Measurements from ENCODE around the gene PNISR. TPM values are rescaled to one million over a fixed set of nuclear protein-coding genes. Genes with fewer than 3 reads are reported as not detected.

Gene PNISR
- total RNA-seq, 4 donors from 2014 or later = 52.9 to 335 (median 80.9) TPM

DNA sequence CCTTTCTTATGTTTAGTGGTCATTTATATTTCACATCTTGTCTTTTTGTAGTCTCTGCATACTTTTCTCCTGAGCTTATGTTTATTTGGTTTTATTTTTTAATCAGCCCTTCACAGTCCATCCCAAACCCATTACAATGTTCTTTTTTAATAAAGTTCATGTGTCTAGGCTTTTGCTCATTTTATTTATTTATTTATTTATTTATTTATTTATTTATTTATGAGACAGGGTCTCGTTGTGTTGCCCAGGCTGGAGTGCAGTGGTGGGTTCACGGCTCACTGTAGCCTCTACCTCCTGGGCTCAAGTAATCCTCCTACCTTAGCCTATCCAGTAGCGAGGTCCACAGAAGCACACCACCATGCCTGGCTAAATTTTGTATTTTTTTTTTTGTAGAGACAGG lies 34.2 kb downstream of the PNISR start:
- no peak overlapping the region for H3K4me3 ChIP-seq
- no peak for DNase-seq (ENCODE audit: low spot score in 2 of 2)
- no peaks in the 10 kb centered on the region for H3K27me3 ChIP-seq
- H3K27ac ChIP-seq = no peak overlapping the region
- TF ChIP-seq POLR2A (IDR thresholded peaks at IDR 0.05) (no peak), POLR2AphosphoS5 (IDR thresholded peaks at IDR 0.05) (no peak), EP300 (IDR thresholded peaks at IDR 0.05) (no peak)
- TF ChIP-seq, protein P1, sequence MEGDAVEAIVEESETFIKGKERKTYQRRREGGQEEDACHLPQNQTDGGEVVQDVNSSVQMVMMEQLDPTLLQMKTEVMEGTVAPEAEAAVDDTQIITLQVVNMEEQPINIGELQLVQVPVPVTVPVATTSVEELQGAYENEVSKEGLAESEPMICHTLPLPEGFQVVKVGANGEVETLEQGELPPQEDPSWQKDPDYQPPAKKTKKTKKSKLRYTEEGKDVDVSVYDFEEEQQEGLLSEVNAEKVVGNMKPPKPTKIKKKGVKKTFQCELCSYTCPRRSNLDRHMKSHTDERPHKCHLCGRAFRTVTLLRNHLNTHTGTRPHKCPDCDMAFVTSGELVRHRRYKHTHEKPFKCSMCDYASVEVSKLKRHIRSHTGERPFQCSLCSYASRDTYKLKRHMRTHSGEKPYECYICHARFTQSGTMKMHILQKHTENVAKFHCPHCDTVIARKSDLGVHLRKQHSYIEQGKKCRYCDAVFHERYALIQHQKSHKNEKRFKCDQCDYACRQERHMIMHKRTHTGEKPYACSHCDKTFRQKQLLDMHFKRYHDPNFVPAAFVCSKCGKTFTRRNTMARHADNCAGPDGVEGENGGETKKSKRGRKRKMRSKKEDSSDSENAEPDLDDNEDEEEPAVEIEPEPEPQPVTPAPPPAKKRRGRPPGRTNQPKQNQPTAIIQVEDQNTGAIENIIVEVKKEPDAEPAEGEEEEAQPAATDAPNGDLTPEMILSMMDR (IDR thresholded peaks at IDR 0.05) = no peak
- H3K4me1 ChIP-seq = peaks cover 9% of the 10 kb centered on the region
- H3K36me3 ChIP-seq = no peaks in the 10 kb centered on the region
- H3K9me3 ChIP-seq = no peaks in the 10 kb centered on the region
- 96% methylated on average over 3 of the region's 3 CpGs for WGBS

DNA sequence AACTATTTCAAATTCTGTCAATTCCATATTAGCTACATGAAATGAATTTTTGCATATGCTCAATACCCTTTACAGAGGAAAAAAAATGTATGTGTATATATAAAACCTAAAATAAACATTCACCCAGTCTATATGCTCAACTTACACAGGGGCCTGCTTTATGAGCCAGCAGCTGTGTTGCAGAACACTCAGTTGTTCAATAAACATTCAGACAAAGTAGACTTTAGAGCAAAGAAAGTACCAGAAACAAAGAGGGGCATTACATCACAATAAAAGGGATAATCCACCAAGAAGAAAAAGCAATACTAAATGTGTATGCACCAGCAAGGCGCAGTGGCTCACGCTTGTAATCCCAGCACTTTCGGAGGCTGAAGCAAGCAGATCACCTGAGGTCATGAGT lies 40.6 kb downstream of the PNISR start:
- WGBS = 98% methylated on average over 3 of the region's 3 CpGs

DNA sequence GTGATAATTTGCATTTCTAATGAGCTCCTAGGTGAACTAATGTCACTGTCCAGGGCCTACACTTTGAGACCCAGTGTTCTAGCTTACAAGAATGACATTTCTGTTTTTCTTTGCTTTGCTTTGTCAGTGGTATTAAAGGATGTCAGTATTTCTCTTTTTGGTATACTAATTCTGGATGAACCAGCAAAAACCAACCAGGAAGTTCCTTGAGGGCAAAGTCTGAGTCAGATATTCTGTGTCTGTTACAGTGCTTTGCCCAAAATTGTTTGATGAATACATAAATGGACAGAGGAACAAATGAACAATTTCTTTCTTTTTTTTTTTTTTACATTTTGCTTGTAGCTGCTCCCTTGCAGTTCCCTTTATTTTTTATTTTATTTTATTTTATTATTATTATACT lies 46.5 kb downstream of the PNISR start:
- no peaks in the 10 kb centered on the region for H3K9me3 ChIP-seq
- H3K27ac ChIP-seq = no peak overlapping the region
- H3K27me3 ChIP-seq = no peaks in the 10 kb centered on the region
- no peaks in the 10 kb centered on the region for H3K4me1 ChIP-seq
- no peak overlapping the region for H3K4me3 ChIP-seq
- no peak for DNase-seq (ENCODE audit: low spot score in 2 of 2)
- peaks cover 4% of the 10 kb centered on the region for H3K36me3 ChIP-seq
- TF ChIP-seq EP300 (IDR thresholded peaks at IDR 0.05) (no peak), POLR2AphosphoS5 (IDR thresholded peaks at IDR 0.05) (no peak), POLR2A (IDR thresholded peaks at IDR 0.05) (no peak)
- TF ChIP-seq, protein P1 (IDR thresholded peaks at IDR 0.05) = no peak

More for the DNA sequence above, 40.6 kb downstream of the PNISR start:
- Histone ChIP-seq H3K27ac (no peak overlapping the region), H3K36me3 (no peaks in the 10 kb centered on the region), H3K9me3 (no peaks in the 10 kb centered on the region), H3K4me1 (no peaks in the 10 kb centered on the region), H3K4me3 (no peak overlapping the region), H3K27me3 (no peaks in the 10 kb centered on the region)
- TF ChIP-seq EP300 (IDR thresholded peaks at IDR 0.05) (no peak), POLR2AphosphoS5 (IDR thresholded peaks at IDR 0.05) (no peak), POLR2A (IDR thresholded peaks at IDR 0.05) (no peak)
- TF ChIP-seq, protein P1 (IDR thresholded peaks at IDR 0.05) = no peak
- no peak for DNase-seq (ENCODE audit: low spot score in 2 of 2)

DNA sequence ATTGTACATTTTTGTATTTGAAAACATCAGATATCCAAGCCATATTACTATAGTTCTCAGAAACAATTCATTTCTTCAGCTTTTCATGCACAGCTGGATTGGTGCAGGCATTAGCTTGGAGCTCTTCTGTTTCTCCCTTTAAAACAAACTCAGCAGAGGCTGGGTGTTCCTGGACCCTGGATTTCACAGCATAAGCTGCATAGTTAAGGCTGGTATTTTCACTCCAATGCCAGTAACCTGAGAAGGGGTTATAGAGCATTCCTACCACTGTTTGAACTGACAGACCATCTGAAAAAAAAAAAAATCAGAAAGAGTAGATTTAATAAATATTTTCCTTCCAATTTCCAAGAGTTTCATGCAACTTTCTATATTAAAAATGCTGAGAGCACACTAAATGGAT lies 55.6 kb downstream of the PNISR start:
- no peaks in the 10 kb centered on the region for H3K9me3 ChIP-seq
- DNase-seq (ENCODE audit: low spot score in 2 of 2) = no peak
- TF ChIP-seq POLR2AphosphoS5 (IDR thresholded peaks at IDR 0.05) = no peak
- no peak for TF ChIP-seq EP300 (IDR thresholded peaks at IDR 0.05)
- TF ChIP-seq, protein P1 (IDR thresholded peaks at IDR 0.05) = no peak
- no peak for TF ChIP-seq POLR2A (IDR thresholded peaks at IDR 0.05)
- H3K27me3 ChIP-seq = no peaks in the 10 kb centered on the region
- H3K4me3 ChIP-seq = no peak overlapping the region
- H3K27ac ChIP-seq = no peak overlapping the region
- no peaks in the 10 kb centered on the region for H3K4me1 ChIP-seq
- H3K36me3 ChIP-seq = no peaks in the 10 kb centered on the region

DNA sequence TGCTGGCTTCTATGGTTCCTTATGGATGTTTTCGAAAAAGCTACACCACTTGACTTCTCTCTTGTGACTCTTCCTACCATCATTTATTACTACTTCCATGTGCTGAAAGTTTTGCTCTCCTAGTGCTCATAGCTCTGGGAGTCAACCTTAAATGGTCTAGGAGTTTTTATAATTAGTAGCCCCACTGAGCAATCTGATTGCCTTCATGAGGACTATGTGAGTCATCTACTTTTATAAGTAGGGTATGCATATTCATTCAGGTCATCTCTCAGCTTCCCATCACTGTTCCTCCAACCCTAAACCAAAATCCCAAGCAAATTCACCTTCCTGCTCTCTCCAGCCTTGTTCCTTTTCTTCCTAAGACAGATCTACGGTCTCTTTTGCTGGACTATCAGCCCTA lies 58.3 kb downstream of the PNISR start:
- TF ChIP-seq EP300 (IDR thresholded peaks at IDR 0.05) = no peak
- TF ChIP-seq, protein P1 (IDR thresholded peaks at IDR 0.05) = no peak
- no peak for TF ChIP-seq POLR2A (IDR thresholded peaks at IDR 0.05)
- TF ChIP-seq POLR2AphosphoS5 (IDR thresholded peaks at IDR 0.05) = no peak
- DNase-seq (ENCODE audit: low spot score in 2 of 2) = no peak
- WGBS = 94% methylated on average over 2 of the region's 2 CpGs
- no peaks in the 10 kb centered on the region for H3K36me3 ChIP-seq
- no peaks in the 10 kb centered on the region for H3K9me3 ChIP-seq
- no peaks in the 10 kb centered on the region for H3K27me3 ChIP-seq
- H3K4me3 ChIP-seq = no peak overlapping the region
- no peak overlapping the region for H3K27ac ChIP-seq
- no peaks in the 10 kb centered on the region for H3K4me1 ChIP-seq
